KG1 (cell line): ENCODE results near the gene ANO6.
"Not testable (repeated sequence)": the region's sequence is repeated elsewhere in the genome, so short reads cannot be mapped to it uniquely, and the experiment has no call there.

ENCODE experiments used
- DNase-seq: peaks from one replicate; lab custom pipeline; 2025; lab: John Stamatoyannopoulos, UW

ANO6 gene

DNA sequence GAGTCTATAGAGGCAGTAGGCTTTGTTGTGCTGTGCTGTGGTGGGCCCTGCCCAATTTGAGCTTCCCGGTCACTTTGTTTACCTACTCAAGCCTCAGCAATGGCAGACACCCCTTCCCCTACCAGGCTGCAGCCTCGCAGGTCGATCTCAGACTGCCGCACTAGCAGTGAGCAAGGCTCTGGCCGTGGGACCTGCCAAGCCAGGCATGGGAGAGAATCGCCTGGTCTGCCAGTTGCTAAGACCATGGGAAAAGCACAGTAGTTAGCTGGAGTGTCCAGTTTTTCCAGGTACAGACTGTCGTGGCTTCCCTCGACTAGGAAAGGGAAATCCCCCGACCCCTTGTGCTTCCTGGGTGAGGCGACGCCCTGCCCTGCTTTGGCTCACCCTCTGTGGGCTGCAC, 26.3 kb downstream of the ANO6 start:
- DNase-seq, result no peak

GRCh38 chr12:45243963-45244362, 28.1 kb downstream of the ANO6 start:
- no peak for DNase-seq

GRCh38 chr12:45244561-45245343, 28.9 kb downstream of the ANO6 start:
- DNase-seq, result no peak

GRCh38 chr12:45246236-45246635, 30.3 kb downstream of the ANO6 start:
- DNase-seq, result no peak

- no peak for DNase-seq
Observed at GRCh38 chr12:45247589-45247988, 31.7 kb downstream of the ANO6 start.

GRCh38 chr12:45248095-45248494, 32.2 kb downstream of the ANO6 start:
- no peak for DNase-seq

DNA sequence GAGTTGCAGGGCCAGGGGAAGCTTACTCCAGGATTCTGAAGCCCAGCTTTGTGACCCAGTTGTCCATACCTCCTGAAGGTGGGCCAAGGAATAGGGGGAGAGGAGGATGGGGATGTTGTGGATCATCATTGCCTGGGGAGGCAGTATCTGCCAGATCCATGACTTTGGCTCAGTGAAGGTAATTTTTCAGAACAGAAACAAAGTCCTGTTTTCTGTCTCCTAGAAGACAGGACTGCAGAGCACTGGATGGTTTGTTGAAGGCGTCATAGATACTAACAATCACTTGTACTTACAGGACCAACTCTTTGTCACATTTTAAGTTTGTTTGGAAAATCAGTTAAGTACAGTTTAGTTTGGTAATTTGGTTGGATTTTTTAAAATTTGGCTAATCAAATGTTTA, 38.4 kb downstream of the ANO6 start:
- DNase-seq, result no peak

DNA sequence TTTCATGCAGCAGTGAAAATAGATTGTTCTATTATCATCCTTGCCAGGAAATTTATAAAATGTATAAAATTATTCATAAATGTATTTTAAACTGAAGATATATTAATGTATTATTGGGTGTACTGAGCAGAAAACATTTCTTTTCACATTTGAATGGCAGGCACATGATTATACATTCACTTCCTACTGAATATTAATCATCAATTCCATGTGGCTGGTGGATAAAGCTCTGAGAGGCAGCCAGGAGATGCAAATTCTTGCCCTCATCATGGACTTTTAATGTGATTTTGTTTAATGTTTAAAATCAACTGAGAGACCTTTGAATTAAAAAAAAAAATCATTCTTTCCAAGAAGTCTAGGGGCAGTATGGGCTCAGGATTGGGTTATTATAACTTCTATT, 40.8 kb downstream of the ANO6 start:
- DNase-seq, result no peak

- no peak for DNase-seq
Observed at GRCh38 chr12:45257185-45257930, 41.5 kb downstream of the ANO6 start.

GRCh38 chr12:45259675-45260074, 43.8 kb downstream of the ANO6 start:
- DNase-seq, result no peak

DNA sequence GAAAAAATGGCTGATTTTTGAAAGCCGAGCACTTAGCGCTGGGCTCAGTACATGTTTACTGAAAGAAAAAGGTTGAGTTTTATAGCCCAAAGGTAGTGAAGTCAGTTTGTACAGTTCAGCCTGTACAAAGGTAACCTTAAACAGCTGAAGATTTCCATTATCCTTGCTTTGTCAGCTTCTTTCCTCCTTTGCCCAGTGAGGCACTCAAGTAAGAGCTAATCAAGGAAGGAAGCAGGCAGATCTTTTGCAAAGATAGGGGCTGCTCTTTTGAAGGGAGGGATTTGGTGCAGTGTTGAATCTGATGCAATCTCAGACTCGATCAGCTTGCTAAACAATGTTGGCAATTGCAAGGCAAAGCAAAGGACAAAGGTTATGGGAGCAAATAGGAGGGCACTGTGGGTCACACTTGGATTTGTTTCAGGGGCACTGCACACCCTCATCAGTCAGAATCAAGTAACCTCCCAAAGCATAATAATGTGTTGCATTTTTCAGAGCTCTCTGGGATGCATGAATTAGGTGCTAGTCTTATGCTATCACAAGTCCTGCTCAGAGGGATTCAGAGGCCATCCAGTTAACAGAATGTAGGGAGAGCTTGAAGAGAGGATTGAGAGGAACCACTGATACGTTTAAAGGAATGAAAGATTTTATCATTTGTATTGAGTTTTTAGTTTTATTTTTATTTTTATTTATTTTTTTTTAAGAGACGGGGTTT, 44.4 kb downstream of the ANO6 start:
- DNase-seq, result no peak

- DNase-seq, result no peak
Observed at GRCh38 chr12:45260854-45261253, 45.0 kb downstream of the ANO6 start.

DNA sequence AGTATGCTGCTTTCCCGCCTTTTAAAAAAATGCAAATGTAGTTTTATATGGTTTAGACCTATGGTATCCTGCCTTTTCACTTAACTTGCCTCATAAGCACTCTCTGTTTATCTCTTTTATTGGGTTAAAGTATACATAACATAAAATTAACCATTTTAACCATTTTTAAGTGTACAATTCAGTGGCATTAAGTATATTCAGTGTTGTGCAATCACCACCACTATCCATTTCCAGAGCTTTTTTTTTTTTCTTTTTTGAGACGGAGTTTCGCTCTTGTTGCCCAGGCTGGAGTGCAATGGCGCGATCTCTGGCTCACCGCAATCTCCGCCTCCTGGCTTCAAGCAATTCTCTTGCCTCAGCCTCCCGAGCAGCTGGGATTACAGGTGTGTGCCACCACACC, 46.3 kb downstream of the ANO6 start:
- not testable (repeated sequence) for DNase-seq

GRCh38 chr12:45263587-45263986, 47.7 kb downstream of the ANO6 start:
- no peak for DNase-seq

DNA sequence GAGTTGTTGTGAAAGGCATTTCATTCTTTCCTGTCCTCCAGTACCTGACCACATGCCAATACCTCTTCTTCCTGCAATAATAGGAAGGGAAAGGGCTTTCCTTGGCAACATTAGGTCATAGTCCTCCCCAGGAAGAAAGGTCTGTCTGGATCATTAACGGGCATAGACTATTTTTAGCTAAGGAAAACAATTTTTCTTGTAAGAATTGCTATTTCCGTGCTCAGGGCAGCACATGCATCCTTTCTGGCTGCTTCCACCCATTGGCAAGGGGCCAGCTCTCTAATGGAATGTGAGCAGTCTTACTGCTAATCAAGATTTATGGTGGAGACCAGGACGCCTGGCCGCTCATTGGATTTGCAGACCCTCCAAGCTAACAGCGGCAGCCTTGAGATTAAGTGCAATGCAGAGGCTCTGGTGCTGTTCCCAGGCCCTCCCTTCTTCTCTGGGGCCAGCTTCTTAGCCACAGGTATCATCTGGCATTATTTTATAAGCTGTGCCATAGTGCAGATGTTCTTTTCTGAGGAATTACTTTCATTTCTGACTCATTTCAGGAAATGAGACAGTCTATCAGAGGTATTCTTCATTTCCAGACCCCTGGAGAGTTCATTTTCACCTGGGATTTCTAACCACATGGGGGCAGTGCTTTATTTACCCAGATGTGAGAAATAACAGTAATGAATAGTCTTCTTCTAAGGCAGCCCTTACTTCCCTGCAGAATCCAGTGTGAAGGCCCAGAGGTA, 52.9 kb downstream of the ANO6 start:
- peak; percentile 42 for DNase-seq

GRCh38 chr12:45269412-45269751, 53.5 kb downstream of the ANO6 start:
- DNase-seq, result no peak

GRCh38 chr12:45270951-45271350, 55.1 kb downstream of the ANO6 start:
- DNase-seq, result no peak

DNA sequence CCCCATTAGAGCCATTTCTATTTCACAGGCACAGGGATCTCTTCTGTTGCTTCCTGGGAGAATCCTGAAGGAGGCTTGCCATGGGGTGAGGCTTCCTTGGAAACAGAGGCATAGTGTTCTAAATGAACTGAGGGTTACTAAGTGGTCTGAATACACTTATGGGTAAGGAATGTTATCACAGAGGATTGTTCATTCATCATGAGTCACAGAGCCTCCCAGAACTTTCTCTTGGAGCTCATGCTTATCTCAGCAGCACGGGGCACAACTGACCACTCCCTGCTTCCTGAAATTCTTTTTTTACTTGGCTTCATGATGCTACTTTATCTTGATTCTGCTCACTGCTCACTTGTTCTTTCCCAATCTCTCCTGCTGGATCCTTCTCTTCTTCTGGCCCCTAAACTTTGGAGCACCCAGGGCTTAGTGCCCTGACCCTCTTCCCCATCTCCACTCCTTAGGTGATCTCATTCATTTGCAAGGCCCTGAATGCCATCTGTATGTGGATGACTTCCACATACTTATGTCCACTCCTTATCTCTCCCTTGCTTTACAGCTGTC, 57.9 kb downstream of the ANO6 start:
- no peak for DNase-seq

DNA sequence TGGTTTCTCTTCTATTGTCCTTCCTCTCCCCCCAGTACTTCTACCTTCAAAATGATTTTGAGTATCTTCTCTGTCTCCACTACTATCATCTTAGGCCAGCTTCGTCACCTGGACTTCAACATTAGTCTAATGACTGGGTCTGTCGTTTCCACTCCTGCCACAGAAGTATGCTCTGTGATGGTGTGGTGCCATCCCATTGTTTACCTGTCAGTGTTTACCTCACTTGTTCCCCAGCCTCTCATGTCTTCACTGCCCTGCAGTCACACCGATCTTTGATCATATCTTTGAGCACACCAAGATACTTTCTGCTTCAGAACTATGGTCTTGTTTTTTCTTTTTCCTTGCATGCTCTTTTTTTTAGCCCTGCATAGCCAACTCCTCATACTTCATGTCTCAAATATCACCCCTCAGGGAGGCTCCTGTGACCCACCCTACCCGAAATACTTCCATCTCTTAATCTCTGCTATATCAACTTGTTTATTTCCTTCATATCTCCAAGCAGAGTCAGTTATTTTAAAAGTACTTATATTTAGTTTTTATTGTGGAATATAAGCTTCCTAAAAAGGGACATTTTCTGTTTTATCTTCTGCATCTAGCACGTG, 60.4 kb downstream of the ANO6 start:
- no peak for DNase-seq

GRCh38 chr12:45278447-45278846, 62.6 kb downstream of the ANO6 start:
- DNase-seq, result no peak
